Measurements from ENCODE around the gene SNCB. TPM values are rescaled to one million over a fixed set of nuclear protein-coding genes. Genes with fewer than 3 reads are reported as not detected.

SNCB gene
- total and polyA plus RNA-seq, 2 of the 13 experiments (the other 11 are each of a cell fraction or from before 2014, with no cell fraction given): not detected

DNA sequence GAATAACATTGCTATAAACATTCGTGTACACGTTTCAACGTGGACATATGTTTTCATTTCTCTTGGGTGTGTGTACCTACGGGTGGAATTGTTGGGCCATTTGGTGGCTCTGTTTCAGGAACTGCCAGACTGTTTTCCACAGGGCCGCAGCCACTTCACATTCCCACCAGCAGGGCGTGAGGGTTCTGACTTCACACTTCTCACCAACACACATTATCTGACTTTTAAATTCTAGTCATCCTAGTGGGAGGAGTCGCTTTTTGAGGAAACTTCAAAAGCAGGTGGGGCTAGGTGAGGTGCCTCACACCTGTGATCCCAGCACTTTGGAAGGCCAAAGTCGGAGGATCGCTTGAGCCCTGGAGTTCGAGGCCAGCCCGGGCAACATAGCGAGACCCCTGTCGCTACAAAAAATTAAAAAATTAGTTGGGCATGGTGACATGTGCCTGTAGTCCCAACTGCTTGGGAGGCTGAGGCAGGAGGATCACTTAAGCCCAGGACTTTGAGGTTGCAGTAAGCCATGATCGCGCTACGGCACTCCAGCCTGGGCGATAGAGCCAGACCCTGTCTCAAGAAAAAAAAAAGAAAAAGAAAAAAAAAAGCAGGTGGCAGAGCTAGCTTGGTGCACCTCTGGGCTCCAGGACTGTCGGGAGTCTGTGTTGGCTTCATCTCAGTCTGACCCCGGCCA is 45.5 kb upstream of the SNCB start (continued):
- TF ChIP-seq NR0B2 (CRISPR knock-in tag; IDR thresholded peaks at IDR 0.05) (no peak), MNT (IDR thresholded peaks at IDR 0.05) (no peak), IKZF5 (CRISPR knock-in tag; IDR thresholded peaks at IDR 0.05) (no peak), ZFY (CRISPR knock-in tag; IDR thresholded peaks at IDR 0.05) (peak; percentile 36; the same call in 1 of the 2 replicates), TEAD3 (CRISPR knock-in tag; optimal IDR thresholded peaks at IDR 0.05; ENCODE audit: borderline replicate concordance) (peak; percentile 99)

- H2AFZ ChIP-seq (ENCODE audit: low read length): no peak overlapping the region
- H3K27ac ChIP-seq (ENCODE audit: extremely low read length, insufficient read depth, low read length): no peak overlapping the region
- no peaks in the 10 kb centered on the region for H3K79me2 ChIP-seq (ENCODE audit: insufficient read depth, low read length)
- FAIRE-seq: no peak
- TF ChIP-seq MTA3 (CRISPR knock-in tag; IDR thresholded peaks at IDR 0.05) (no peak), GFI1 (CRISPR knock-in tag; IDR thresholded peaks at IDR 0.05; ENCODE audit: borderline replicate concordance) (no peak), POGZ (CRISPR knock-in tag; IDR thresholded peaks at IDR 0.05) (no peak), HMGA1 (CRISPR knock-in tag; conservative IDR thresholded peaks at IDR 0.05) (no peak), ZNF318 (CRISPR knock-in tag; IDR thresholded peaks at IDR 0.05) (no peak)
- no peak overlapping the region for H3K4me2 ChIP-seq (ENCODE audit: low read depth, low read length)
- no peaks in the 10 kb centered on the region for H3K36me3 ChIP-seq (replicated peaks in 1 of 2; ENCODE audit: control insufficient read depth in 1 of 2, insufficient read depth in 2 of 2, low read length in 2 of 2)
- DNase-seq (ENCODE audit: low spot score): no peak
- in situ Hi-C loops (cut with HindIII; ENCODE audit: extremely low pct_ligation_motif_present, low pct_unique_long_range_greater_than_20kb): no loop called here
- ChIA-PET CTCF (ENCODE audit: low intra/inter-chr PET ratio, low total read pairs) (no interaction called here), POLR2A (no interaction called here)
- peaks cover 0 to 4% of the 10 kb centered on the region in 2 experiments; a peak in 3 of 5 replicates for H3K27me3 ChIP-seq (ENCODE audit: control insufficient read depth in 1 of 2, insufficient read depth in 2 of 2, low read length in 2 of 2)
- no peak overlapping the region for H3K9ac ChIP-seq (ENCODE audit: insufficient read depth, low read depth, low read length)
- no peaks in the 10 kb centered on the region for H4K20me1 ChIP-seq (ENCODE audit: insufficient read depth, low read length)
- no peaks in the 10 kb centered on the region for H3K9me3 ChIP-seq (ENCODE audit: low read length)
- peaks cover 39% of the 10 kb centered on the region for H3K4me1 ChIP-seq (ENCODE audit: insufficient read depth, low read length)
- ATAC-seq: no peak
- BruUV-seq (replicated peaks): no TSS peak
- intact Hi-C loops (cut with micrococcal nuclease; ENCODE audit: unreplicated experiment): no loop called here
- WGBS (ENCODE audit: low lambda C conversion rate): 59% methylated on average over 17 of the region's 17 CpGs
- no peak overlapping the region for H3K4me3 ChIP-seq (replicated peaks in 1 of 3; ENCODE audit: insufficient read depth in 1 of 3, low read depth in 2 of 3, low read length in 3 of 3)
These were observed 44.5 kb upstream of the SNCB start for GRCh38 chr5:176674799-176675198.
